Activated T-cell treated with anti-CD3 and anti-CD28 coated beads, Interleukin-2, amount 50 U/mL, for 72 hours (primary cell): ENCODE results near the gene SETDB2. TPM values are rescaled to one million over a fixed set of nuclear protein-coding genes. Genes with fewer than 3 reads are reported as not detected.

Source experiments
- ATAC-seq, 2 donors: fragments of 150-1000 bp; cut with Tn5 transposase; replicated peaks in 1 of 2; 2 replicates each; pipeline ENCODE4 v1.10.0; 2021; ENCODE audit warnings: moderate library complexity in 2 of 2, mild to moderate bottlenecking in 1 of 2
- DNase-seq, 2 donors: peaks; one replicate each; pipeline ENCODE4 v3.0.0; 2021 to 2022; ENCODE audit warnings: mixed read lengths in 1 of 2
- H3K27ac Mint-ChIP-seq: one replicate; pipeline ENCODE4 v1.8.0; 2022; ENCODE audit warnings: mild to moderate bottlenecking, moderate library complexity, mixed read lengths
- H3K27me3 Mint-ChIP-seq: one replicate; pipeline ENCODE4 v1.8.0; 2022; ENCODE audit warnings: low read depth, mixed read lengths
- H3K36me3 Mint-ChIP-seq, 2 donors: one replicate each; pipeline ENCODE4 v1.8.0; 2022; ENCODE audit warnings: mixed read lengths in 2 of 2, mild to moderate bottlenecking in 1 of 2; ENCODE audit not compliant: insufficient read depth in 2 of 2
- H3K4me1 Mint-ChIP-seq: one replicate; pipeline ENCODE4 v1.8.0; 2022; ENCODE audit warnings: low read depth, mixed read lengths
- H3K4me3 Mint-ChIP-seq, 2 donors: one replicate each; pipeline ENCODE4 v1.8.0; 2022; ENCODE audit warnings: mild to moderate bottlenecking in 2 of 2, mixed read lengths in 2 of 2, moderate library complexity in 2 of 2
- H3K9me3 Mint-ChIP-seq, 2 donors: one replicate each; pipeline ENCODE4 v1.8.0; 2022; ENCODE audit warnings: mixed read lengths in 2 of 2
- total RNA-seq, 2 donors: library from RNA; stranded (reverse); gene quantifications; one replicate each; pipeline ENCODE4 v1.2.3, GENCODE V29; 2022

The SETDB2 gene
- total RNA-seq, 2 donors from 2014 or later, result 20.5 to 21.3 TPM

DNA sequence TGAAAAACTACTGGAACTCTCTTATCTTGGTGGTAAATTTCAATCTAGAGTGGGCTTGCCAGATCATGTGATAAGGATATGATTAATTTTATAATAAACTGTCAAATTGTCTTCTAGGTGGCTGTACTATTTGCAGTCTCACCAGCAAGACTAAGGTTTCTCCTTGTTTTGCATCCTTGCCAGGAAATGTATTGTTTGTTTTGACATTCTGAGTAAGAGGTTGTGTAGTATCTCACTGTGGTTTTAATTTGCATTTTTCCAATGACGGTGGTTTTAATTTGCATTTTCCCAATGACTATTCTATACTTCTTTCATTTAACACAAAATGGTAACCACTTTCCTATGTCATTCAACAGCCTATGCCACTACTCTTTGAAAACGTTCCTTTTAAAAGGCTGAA, 2.2 kb upstream of the SETDB2 start:
- Mint-ChIP-seq H3K36me3 (peaks cover 2 to 3% of the 10 kb centered on the region in 2 donors), H3K9me3 (peaks cover 0 to 2% of the 10 kb centered on the region in 2 donors)

GRCh38 chr13:49443357-49443703, 744 bp upstream of the SETDB2 start:
- Mint-ChIP-seq H3K27me3 (no peaks in the 10 kb centered on the region), H3K4me3 (peak overlapping the region; percentile 91 to 92), H3K27ac (peak overlapping the region; percentile 95), H3K36me3 (peaks cover 2 to 3% of the 10 kb centered on the region in 2 donors), H3K9me3 (peaks cover 0 to 2% of the 10 kb centered on the region in 2 donors), H3K4me1 (peaks cover 50% of the 10 kb centered on the region)
- ATAC-seq (no peak), DNase-seq (no peak)

More for the DNA sequence above, 2.2 kb upstream of the SETDB2 start:
- ATAC-seq (no peak), DNase-seq (no peak)
- peak overlapping the region; percentile 83 for H3K27ac Mint-ChIP-seq
- H3K27me3 Mint-ChIP-seq, result no peaks in the 10 kb centered on the region
- peaks cover 37% of the 10 kb centered on the region for H3K4me1 Mint-ChIP-seq
- H3K4me3 Mint-ChIP-seq, result peak overlapping the region; percentile 77 to 92

DNA sequence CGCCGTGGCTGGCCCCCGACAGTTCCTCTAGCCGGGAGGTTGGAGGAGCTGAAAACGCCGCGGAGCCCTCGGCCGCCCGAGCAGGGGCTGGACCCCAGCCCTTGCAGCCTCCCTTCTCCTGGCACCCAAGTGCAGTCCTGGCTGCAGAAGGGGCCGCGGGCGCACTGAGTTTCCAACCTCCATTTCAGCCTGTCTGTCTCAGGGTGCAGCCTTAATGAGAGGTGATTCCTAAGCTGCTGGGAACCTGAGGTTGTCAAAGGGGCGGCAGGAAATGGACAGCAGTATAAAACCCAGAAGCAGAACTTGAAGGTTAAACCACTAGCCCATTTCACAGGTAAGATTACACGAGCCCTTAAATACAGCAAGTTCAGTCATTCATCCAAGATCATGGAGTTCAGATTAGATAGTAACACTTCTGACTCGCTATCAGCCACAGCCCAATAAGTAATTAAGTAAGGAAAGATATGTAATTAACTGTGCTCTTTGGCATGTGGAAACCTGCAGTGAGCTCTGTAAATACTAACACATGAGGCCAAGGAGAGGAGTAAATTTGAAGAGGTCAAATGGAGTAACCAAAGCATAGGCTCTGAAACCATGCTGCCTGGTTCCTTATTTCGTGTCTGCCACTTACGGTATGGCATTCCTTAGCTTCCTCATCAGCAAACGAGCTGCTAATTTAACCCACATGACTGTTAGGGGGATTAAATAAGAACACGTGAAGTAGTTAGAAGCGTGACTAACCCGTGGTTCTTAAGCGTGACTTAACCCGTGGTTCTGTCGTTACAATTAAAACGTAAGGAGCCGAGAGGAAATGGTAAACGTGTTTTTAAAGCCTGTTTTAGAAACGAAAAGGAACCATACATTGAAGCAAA, 686 bp downstream of the SETDB2 start:
- peak; percentile 32 for DNase-seq
- Mint-ChIP-seq H3K27me3 (no peaks in the 10 kb centered on the region), H3K4me3 (peak overlapping the region; percentile 91 to 92), H3K4me1 (peaks cover 64% of the 10 kb centered on the region), H3K9me3 (peaks cover 0 to 2% of the 10 kb centered on the region in 2 donors), H3K36me3 (peaks cover 2 to 11% of the 10 kb centered on the region in 2 donors), H3K27ac (peak overlapping the region; percentile 98)
- ATAC-seq, result peak; percentile 10 to 12

DNA sequence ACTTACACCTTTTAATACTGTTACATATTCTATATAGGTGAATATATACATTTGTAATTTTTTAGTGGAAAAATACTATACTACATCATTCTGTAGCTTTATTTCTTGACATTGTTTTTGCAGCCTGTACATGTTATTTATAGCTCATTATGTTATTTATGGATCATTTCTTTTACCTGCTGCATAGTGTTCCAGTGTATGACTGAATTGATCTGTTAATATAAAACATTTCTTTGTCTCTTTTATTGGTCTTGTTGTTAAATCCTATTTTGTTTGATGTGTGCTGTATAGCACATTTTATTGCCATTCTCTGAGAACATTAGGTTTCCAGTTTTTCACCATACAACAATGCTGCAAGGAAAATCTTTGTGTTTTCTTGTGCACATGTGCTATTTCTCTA, 2.4 kb downstream of the SETDB2 start:
- peak overlapping the region; percentile 66 for H3K27ac Mint-ChIP-seq
- no peaks in the 10 kb centered on the region for H3K27me3 Mint-ChIP-seq
- peaks cover 71% of the 10 kb centered on the region for H3K4me1 Mint-ChIP-seq
- ATAC-seq, result no peak
- peak overlapping the region; percentile 60 to 91 for H3K4me3 Mint-ChIP-seq
- H3K36me3 Mint-ChIP-seq, result peaks cover 4 to 16% of the 10 kb centered on the region in 2 donors
- no peak for DNase-seq
- peaks cover 0 to 2% of the 10 kb centered on the region in 2 donors for H3K9me3 Mint-ChIP-seq

DNA sequence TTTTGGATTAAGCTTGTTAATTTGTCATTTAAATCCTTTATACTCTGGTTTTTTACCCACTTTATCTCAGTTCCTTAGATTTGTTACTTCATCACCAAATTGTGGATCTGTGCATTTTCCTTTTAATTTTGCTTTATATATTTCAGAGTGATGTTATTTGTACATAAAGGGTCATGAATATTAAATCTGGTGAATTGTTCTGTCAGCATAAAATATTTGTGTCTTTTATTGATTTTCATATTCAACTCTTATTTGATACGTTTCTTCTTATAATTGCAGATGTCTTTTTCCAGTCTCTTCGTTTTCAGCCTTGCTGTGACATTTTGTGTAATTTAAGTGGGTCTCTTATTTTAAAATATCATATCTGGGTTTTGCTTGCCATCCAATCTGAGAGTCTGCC, 4.7 kb downstream of the SETDB2 start:
- H3K4me3 Mint-ChIP-seq, result peak overlapping the region in 1 of 2 donors; percentile 58
- no peaks in the 10 kb centered on the region for H3K27me3 Mint-ChIP-seq
- peaks cover 0 to under 1% of the 10 kb centered on the region in 2 donors for H3K9me3 Mint-ChIP-seq
- DNase-seq, result no peak
- H3K27ac Mint-ChIP-seq, result peak overlapping the region; percentile 66
- peaks cover 53% of the 10 kb centered on the region for H3K4me1 Mint-ChIP-seq
- no peak for ATAC-seq
- H3K36me3 Mint-ChIP-seq, result peaks cover 7 to 17% of the 10 kb centered on the region in 2 donors

GRCh38 chr13:49450105-49450819, 6.2 kb downstream of the SETDB2 start:
- Mint-ChIP-seq H3K27me3 (no peaks in the 10 kb centered on the region), H3K4me3 (peak overlapping the region; percentile 48 to 58), H3K36me3 (peaks cover 6 to 18% of the 10 kb centered on the region in 2 donors), H3K4me1 (peaks cover 67% of the 10 kb centered on the region), H3K27ac (peak overlapping the region; percentile 66), H3K9me3 (no peaks in the 10 kb centered on the region)
- ATAC-seq (peak; percentile 24 to 69), DNase-seq (no peak)

DNA sequence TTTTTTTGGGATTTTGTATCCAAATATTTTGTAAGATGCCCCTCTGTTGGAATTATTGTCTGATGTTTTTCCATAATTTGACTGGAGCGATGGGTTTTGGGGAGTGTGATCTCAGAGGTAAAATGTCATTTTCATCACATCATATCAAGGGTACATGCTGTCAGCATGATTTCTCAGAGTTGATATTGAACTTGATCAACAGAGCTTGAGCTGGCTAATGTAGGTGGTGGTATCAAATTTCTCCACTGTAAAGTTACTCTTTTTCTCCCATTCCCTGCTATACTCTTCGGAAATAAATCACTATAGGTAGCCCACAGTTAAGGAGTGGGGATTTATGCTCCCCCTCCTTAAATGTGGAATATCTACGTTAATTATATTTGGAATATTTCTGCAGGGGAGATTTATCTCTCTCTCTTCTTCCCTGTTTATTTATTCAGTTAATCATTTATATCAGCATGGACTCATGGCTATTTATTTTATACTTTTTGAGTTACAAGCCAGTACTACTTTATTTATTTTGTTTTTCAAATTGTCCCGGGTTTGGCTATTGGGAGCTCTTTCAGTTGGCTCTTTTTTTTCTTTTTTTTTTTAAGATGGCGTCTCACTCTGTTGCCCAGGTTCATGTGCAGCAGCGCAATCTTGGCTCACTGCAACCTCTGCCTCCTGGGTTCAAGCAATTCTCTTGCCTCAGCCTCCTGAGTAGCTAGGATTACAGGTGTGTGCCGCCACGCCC, 8.8 kb downstream of the SETDB2 start:
- no peaks in the 10 kb centered on the region for H3K27me3 Mint-ChIP-seq
- ATAC-seq, result no peak
- H3K4me1 Mint-ChIP-seq, result peaks cover 47% of the 10 kb centered on the region
- H3K9me3 Mint-ChIP-seq, result no peaks in the 10 kb centered on the region
- no peak overlapping the region for H3K27ac Mint-ChIP-seq
- H3K36me3 Mint-ChIP-seq, result peaks cover 6 to 18% of the 10 kb centered on the region in 2 donors
- H3K4me3 Mint-ChIP-seq, result no peak overlapping the region
- DNase-seq, result no peak

GRCh38 chr13:49453465-49453864, 9.4 kb downstream of the SETDB2 start:
- Mint-ChIP-seq H3K36me3 (peaks cover 6 to 18% of the 10 kb centered on the region in 2 donors), H3K4me1 (peaks cover 41% of the 10 kb centered on the region), H3K27me3 (no peaks in the 10 kb centered on the region), H3K9me3 (no peaks in the 10 kb centered on the region), H3K27ac (no peak overlapping the region), H3K4me3 (no peak overlapping the region)
- ATAC-seq (no peak), DNase-seq (no peak)

DNA sequence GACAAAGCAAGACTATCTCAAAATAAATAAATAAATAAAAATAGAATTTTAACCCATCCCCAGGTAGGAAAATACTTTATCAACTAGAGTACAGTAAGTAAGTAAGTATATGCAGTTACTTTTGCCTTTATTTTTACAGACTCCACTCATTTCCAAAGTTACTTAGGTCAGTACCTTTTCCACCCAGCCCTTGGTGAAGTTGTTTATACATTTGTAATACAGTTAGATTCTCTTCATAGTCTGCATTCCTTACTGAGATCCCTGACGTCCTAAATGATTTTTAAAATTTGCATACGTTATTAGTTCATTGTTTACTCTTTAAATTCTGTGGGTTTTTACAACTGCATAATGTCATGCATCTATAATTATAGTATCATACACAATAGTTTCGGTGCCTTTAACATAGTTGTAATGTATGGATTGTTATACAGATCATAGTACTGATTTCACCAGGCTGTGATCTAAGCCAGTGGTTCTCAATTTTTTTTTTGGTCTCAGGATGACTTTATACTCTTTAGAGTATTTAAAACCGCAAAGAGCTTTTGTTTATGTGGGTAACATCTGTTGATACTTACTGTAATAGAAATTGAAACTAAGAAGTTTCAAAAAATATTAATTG, 10.4 kb downstream of the SETDB2 start:
- no peaks in the 10 kb centered on the region for H3K9me3 Mint-ChIP-seq
- peaks cover 31% of the 10 kb centered on the region for H3K4me1 Mint-ChIP-seq
- peak; percentile 90 to 93 for ATAC-seq
- no peaks in the 10 kb centered on the region for H3K27me3 Mint-ChIP-seq
- peak overlapping the region; percentile 94 for H3K27ac Mint-ChIP-seq
- no peak for DNase-seq
- peak overlapping the region; percentile 20 to 90 for H3K4me3 Mint-ChIP-seq
- H3K36me3 Mint-ChIP-seq, result peaks cover 6 to 13% of the 10 kb centered on the region in 2 donors

- H3K36me3 Mint-ChIP-seq, result peaks cover 6 to 8% of the 10 kb centered on the region in 2 donors
- H3K27me3 Mint-ChIP-seq, result no peaks in the 10 kb centered on the region
- DNase-seq (no peak), ATAC-seq (no peak)
- no peaks in the 10 kb centered on the region for H3K9me3 Mint-ChIP-seq
- no peak overlapping the region for H3K27ac Mint-ChIP-seq
- peaks cover 26% of the 10 kb centered on the region for H3K4me1 Mint-ChIP-seq
- H3K4me3 Mint-ChIP-seq, result no peak overlapping the region
Observed at GRCh38 chr13:49455007-49455398, 10.9 kb downstream of the SETDB2 start.

DNA sequence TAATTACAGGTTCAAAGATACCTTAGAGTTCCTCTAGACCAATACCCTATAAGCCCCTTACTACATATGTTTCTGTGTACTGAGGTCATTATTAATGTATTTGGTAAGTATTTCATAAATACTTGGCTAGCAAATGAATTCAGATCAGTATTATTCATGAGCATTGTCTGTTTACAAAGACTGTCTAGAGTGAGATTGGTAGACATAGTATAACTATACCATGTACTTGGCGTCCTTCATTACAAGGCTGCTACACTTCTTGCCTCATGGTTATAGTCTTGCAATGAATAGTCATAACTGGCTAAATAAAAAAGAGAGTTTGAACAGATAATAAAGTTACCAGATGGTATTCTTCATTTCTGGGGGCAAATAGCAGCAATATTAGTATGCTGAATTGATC, 12.1 kb downstream of the SETDB2 start:
- peak overlapping the region; percentile 60 for H3K27ac Mint-ChIP-seq
- peaks cover 4 to 9% of the 10 kb centered on the region in 2 donors for H3K36me3 Mint-ChIP-seq
- peaks cover 20% of the 10 kb centered on the region for H3K4me1 Mint-ChIP-seq
- H3K9me3 Mint-ChIP-seq, result no peaks in the 10 kb centered on the region
- no peak for ATAC-seq
- no peaks in the 10 kb centered on the region for H3K27me3 Mint-ChIP-seq
- no peak for DNase-seq
- H3K4me3 Mint-ChIP-seq, result no peak overlapping the region

- DNase-seq (no peak), ATAC-seq (no peak)
- H3K9me3 Mint-ChIP-seq, result no peaks in the 10 kb centered on the region
- no peaks in the 10 kb centered on the region for H3K27me3 Mint-ChIP-seq
- H3K36me3 Mint-ChIP-seq, result peaks cover 7 to 12% of the 10 kb centered on the region in 2 donors
- H3K27ac Mint-ChIP-seq, result no peak overlapping the region
- no peak overlapping the region for H3K4me3 Mint-ChIP-seq
- peaks cover 20% of the 10 kb centered on the region for H3K4me1 Mint-ChIP-seq
Observed at GRCh38 chr13:49457221-49457620, 13.1 kb downstream of the SETDB2 start.
